Measurements from ENCODE around the gene DSG3.

The DSG3 gene

GRCh38 chr18:31447530-31448191, at the start of gene DSG3:
Gene DSG3 (plus strand): TSS chr18:31447741. CDS start chr18:31447878, 137 bp downstream.
- no peak for FAIRE-seq

- no peak for FAIRE-seq
Measured at GRCh38 chr18:31398191-31398590, 49.4 kb upstream of the DSG3 start.

- FAIRE-seq: no peak
Measured at GRCh38 chr18:31399306-31400032, 48.1 kb upstream of the DSG3 start.

- no peak for FAIRE-seq
Measured at GRCh38 chr18:31401156-31402025, 46.1 kb upstream of the DSG3 start.

- FAIRE-seq: no peak
Measured at GRCh38 chr18:31402026-31402373, 45.5 kb upstream of the DSG3 start.

- no peak for FAIRE-seq
Measured at GRCh38 chr18:31403409-31403808, 44.1 kb upstream of the DSG3 start.

GRCh38 chr18:31407649-31408048, 39.9 kb upstream of the DSG3 start:
- FAIRE-seq: no peak

- FAIRE-seq: no peak
Measured at GRCh38 chr18:31409276-31409675, 38.3 kb upstream of the DSG3 start.

- no peak for FAIRE-seq
Measured at GRCh38 chr18:31410716-31411483, 36.6 kb upstream of the DSG3 start.

- no peak for FAIRE-seq
Measured at GRCh38 chr18:31413137-31413536, 34.4 kb upstream of the DSG3 start.

- no peak for FAIRE-seq
Measured at GRCh38 chr18:31417850-31418249, 29.7 kb upstream of the DSG3 start.

- no peak for FAIRE-seq
Measured at GRCh38 chr18:31419457-31419932, 28.0 kb upstream of the DSG3 start.

GRCh38 chr18:31420032-31420431, 27.5 kb upstream of the DSG3 start:
- FAIRE-seq: no peak

GRCh38 chr18:31420524-31420923, 27.0 kb upstream of the DSG3 start:
- FAIRE-seq: no peak

GRCh38 chr18:31424383-31424988, 23.1 kb upstream of the DSG3 start:
- FAIRE-seq: no peak

- FAIRE-seq: no peak
Measured at GRCh38 chr18:31426021-31426420, 21.5 kb upstream of the DSG3 start.

GRCh38 chr18:31426871-31427406, 20.6 kb upstream of the DSG3 start:
- FAIRE-seq: no peak

GRCh38 chr18:31428211-31428610, 19.3 kb upstream of the DSG3 start:
- no peak for FAIRE-seq

GRCh38 chr18:31429623-31430022, 17.9 kb upstream of the DSG3 start:
- no peak for FAIRE-seq

GRCh38 chr18:31430072-31430471, 17.5 kb upstream of the DSG3 start:
- FAIRE-seq: no peak

GRCh38 chr18:31430554-31430953, 17.0 kb upstream of the DSG3 start:
- no peak for FAIRE-seq

GRCh38 chr18:31432316-31432715, 15.2 kb upstream of the DSG3 start:
- FAIRE-seq: no peak
